ENCODE measurements around the gene HNRNPA3. TPM values are rescaled to one million over a fixed set of nuclear protein-coding genes. Genes with fewer than 3 reads are reported as not detected.

Gene HNRNPA3
- total RNA-seq, 3 donors from 2014 or later (not counting 1 experiment from before 2014, with no cell fraction given), result 223 to 298 (median 289) TPM

- no peak for ATAC-seq
- no peak overlapping the region for H3K27ac ChIP-seq (ENCODE audit: low read length)
- H3K4me3 Mint-ChIP-seq, result peak overlapping the region; percentile 42
These were observed 43.4 kb downstream of the HNRNPA3 start for GRCh38 chr2:177256026-177256425.

GRCh38 chr2:177256695-177257094, 44.1 kb downstream of the HNRNPA3 start:
- peaks cover 52% of the 10 kb centered on the region for H3K4me1 ChIP-seq (ENCODE audit: control insufficient read depth, insufficient read depth, low read length)
- H3K36me3 Mint-ChIP-seq, result no peaks in the 10 kb centered on the region
- H3K36me3 ChIP-seq (ENCODE audit: control insufficient read depth, insufficient read depth, low read length), result peaks cover 6% of the 10 kb centered on the region
- no peak overlapping the region for H3K4me3 ChIP-seq (ENCODE audit: low read length)
- peaks cover 0 to 2% of the 10 kb centered on the region in 2 donors for H3K9me3 Mint-ChIP-seq
- ATAC-seq, result no peak
- no peaks in the 10 kb centered on the region for H3K27me3 ChIP-seq (ENCODE audit: control insufficient read depth, insufficient read depth, low read length)
- no peak for TF ChIP-seq CTCF (IDR thresholded peaks at IDR 0.05)
- no peaks in the 10 kb centered on the region for H3K27me3 Mint-ChIP-seq (ENCODE audit: low read depth in 2 of 2)
- WGBS (ENCODE audit: insufficient coverage), result 96% methylated on average over 3 of the region's 3 CpGs
- intact Hi-C loops (cut with micrococcal nuclease), result no loop called here
- peak overlapping the region; percentile 99 to 100 for H3K27ac Mint-ChIP-seq
- DNase-seq, result no peak
- peaks cover 77 to 92% of the 10 kb centered on the region in 2 donors for H3K4me1 Mint-ChIP-seq
- no peak overlapping the region for H3K27ac ChIP-seq (ENCODE audit: low read length)
- H3K9me3 ChIP-seq (ENCODE audit: control insufficient read depth, insufficient read depth, low read length), result no peaks in the 10 kb centered on the region
- H3K4me3 Mint-ChIP-seq, result peak overlapping the region; percentile 42

More at GRCh38 chr2:177256026-177256425, 43.4 kb downstream of the HNRNPA3 start:
- H3K4me1 Mint-ChIP-seq, result peaks cover 77 to 92% of the 10 kb centered on the region in 2 donors
- DNase-seq, result no peak
- peaks cover 0 to 2% of the 10 kb centered on the region in 2 donors for H3K9me3 Mint-ChIP-seq
- peaks cover 9% of the 10 kb centered on the region for H3K36me3 ChIP-seq (ENCODE audit: control insufficient read depth, insufficient read depth, low read length)
- no peaks in the 10 kb centered on the region for H3K9me3 ChIP-seq (ENCODE audit: control insufficient read depth, insufficient read depth, low read length)
- H3K27me3 Mint-ChIP-seq (ENCODE audit: low read depth in 2 of 2), result no peaks in the 10 kb centered on the region
- no peaks in the 10 kb centered on the region for H3K36me3 Mint-ChIP-seq
- no peak overlapping the region for H3K4me3 ChIP-seq (ENCODE audit: low read length)
- WGBS (ENCODE audit: insufficient coverage), result 83% methylated on average over 2 of the region's 2 CpGs
- peak overlapping the region; percentile 99 to 100 for H3K27ac Mint-ChIP-seq
- no peak for TF ChIP-seq CTCF (IDR thresholded peaks at IDR 0.05)
- no peaks in the 10 kb centered on the region for H3K27me3 ChIP-seq (ENCODE audit: control insufficient read depth, insufficient read depth, low read length)
- intact Hi-C loops (cut with micrococcal nuclease), result no loop called here
- H3K4me1 ChIP-seq (ENCODE audit: control insufficient read depth, insufficient read depth, low read length), result peaks cover 55% of the 10 kb centered on the region

- H3K4me1 ChIP-seq (ENCODE audit: control insufficient read depth, insufficient read depth, low read length), result peaks cover 46% of the 10 kb centered on the region
- H3K9me3 Mint-ChIP-seq, result peaks cover 0 to 2% of the 10 kb centered on the region in 2 donors
- H3K36me3 ChIP-seq (ENCODE audit: control insufficient read depth, insufficient read depth, low read length), result peaks cover 6% of the 10 kb centered on the region
- DNase-seq (no peak), ATAC-seq (no peak)
- no peak overlapping the region for H3K4me3 ChIP-seq (ENCODE audit: low read length)
- peak overlapping the region; percentile 28 for H3K4me3 Mint-ChIP-seq
- H3K36me3 Mint-ChIP-seq, result no peaks in the 10 kb centered on the region
- H3K27ac Mint-ChIP-seq, result peak overlapping the region; percentile 99 to 100
- H3K27ac ChIP-seq (ENCODE audit: low read length), result no peak overlapping the region
- peaks cover 77 to 92% of the 10 kb centered on the region in 2 donors for H3K4me1 Mint-ChIP-seq
- 95% methylated on average over 5 of the region's 5 CpGs for whole genome bisulfite sequencing (ENCODE audit: insufficient coverage)
- H3K27me3 ChIP-seq (ENCODE audit: control insufficient read depth, insufficient read depth, low read length), result no peaks in the 10 kb centered on the region
- H3K27me3 Mint-ChIP-seq (ENCODE audit: low read depth in 2 of 2), result no peaks in the 10 kb centered on the region
- H3K9me3 ChIP-seq (ENCODE audit: control insufficient read depth, insufficient read depth, low read length), result no peaks in the 10 kb centered on the region
- no peak for TF ChIP-seq CTCF (IDR thresholded peaks at IDR 0.05)
- intact Hi-C loops (cut with micrococcal nuclease), result no loop called here
These were observed 44.9 kb downstream of the HNRNPA3 start for GRCh38 chr2:177257471-177257870.

- Histone ChIP-seq H3K27ac (ENCODE audit: low read length) (no peak overlapping the region), H3K36me3 (ENCODE audit: control insufficient read depth, insufficient read depth, low read length) (peaks cover 6% of the 10 kb centered on the region), H3K27me3 (ENCODE audit: control insufficient read depth, insufficient read depth, low read length) (no peaks in the 10 kb centered on the region), H3K4me3 (ENCODE audit: low read length) (no peak overlapping the region), H3K9me3 (ENCODE audit: control insufficient read depth, insufficient read depth, low read length) (no peaks in the 10 kb centered on the region), H3K4me1 (ENCODE audit: control insufficient read depth, insufficient read depth, low read length) (peaks cover 40% of the 10 kb centered on the region)
- Mint-ChIP-seq H3K4me3 (peak overlapping the region; percentile 2), H3K4me1 (peaks cover 77 to 89% of the 10 kb centered on the region in 2 donors), H3K9me3 (no peaks in the 10 kb centered on the region), H3K27me3 (ENCODE audit: low read depth in 2 of 2) (no peaks in the 10 kb centered on the region), H3K27ac (peak overlapping the region; percentile 99 to 100), H3K36me3 (no peaks in the 10 kb centered on the region)
- no peak for DNase-seq
- 96% methylated on average over 2 of the region's 2 CpGs for WGBS (ENCODE audit: insufficient coverage)
- TF ChIP-seq CTCF (IDR thresholded peaks at IDR 0.05), result no peak
- ATAC-seq, result no peak
- intact Hi-C loops (cut with micrococcal nuclease), result no loop called here
These were observed 45.5 kb downstream of the HNRNPA3 start for GRCh38 chr2:177258059-177258458.

Data from natural killer cell (primary cell).